Measurements from ENCODE around the gene IFT122.

IFT122 gene

DNA sequence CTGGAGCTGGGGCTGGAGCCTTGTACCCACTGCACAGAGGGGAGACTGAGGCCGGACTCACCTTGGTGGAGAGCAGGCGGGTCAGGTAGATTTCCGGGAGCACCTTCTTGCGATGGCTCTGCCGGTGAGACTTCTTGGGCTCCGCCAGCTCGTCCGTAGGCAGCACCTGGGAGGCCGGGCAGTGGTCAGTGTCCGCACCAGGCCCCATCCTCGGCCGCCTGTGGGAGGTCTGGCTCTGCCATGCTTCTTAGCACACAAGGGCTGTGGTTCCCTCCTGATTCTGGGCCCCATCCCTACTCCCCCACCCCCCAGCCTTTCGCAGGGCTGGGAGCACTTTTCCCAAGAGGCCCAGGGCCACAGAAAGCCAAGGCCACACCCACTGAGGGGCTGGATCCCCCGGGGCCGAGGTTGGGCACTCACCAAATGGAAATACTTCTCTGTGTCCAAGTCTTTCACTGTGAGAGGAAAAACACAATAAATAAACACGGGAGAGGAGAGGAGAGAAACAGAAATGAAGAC lies 120.3 kb downstream of the IFT122 start:
- no peak for DNase-seq (ENCODE audit: low read depth)
- no peak overlapping the region for H3K4me3 ChIP-seq (ENCODE audit: low read length)
- no peak for TF ChIP-seq CTCF (conservative IDR thresholded peaks at IDR 0.05; ENCODE audit: low read depth, low read length)

GRCh38 chr3:129560911-129561594 lies 121.0 kb downstream of the IFT122 start:
- peak; percentile 39 for DNase-seq (ENCODE audit: low read depth)
- H3K4me3 ChIP-seq (ENCODE audit: low read length) = no peak overlapping the region
- TF ChIP-seq CTCF (conservative IDR thresholded peaks at IDR 0.05; ENCODE audit: low read depth, low read length) = no peak

DNA sequence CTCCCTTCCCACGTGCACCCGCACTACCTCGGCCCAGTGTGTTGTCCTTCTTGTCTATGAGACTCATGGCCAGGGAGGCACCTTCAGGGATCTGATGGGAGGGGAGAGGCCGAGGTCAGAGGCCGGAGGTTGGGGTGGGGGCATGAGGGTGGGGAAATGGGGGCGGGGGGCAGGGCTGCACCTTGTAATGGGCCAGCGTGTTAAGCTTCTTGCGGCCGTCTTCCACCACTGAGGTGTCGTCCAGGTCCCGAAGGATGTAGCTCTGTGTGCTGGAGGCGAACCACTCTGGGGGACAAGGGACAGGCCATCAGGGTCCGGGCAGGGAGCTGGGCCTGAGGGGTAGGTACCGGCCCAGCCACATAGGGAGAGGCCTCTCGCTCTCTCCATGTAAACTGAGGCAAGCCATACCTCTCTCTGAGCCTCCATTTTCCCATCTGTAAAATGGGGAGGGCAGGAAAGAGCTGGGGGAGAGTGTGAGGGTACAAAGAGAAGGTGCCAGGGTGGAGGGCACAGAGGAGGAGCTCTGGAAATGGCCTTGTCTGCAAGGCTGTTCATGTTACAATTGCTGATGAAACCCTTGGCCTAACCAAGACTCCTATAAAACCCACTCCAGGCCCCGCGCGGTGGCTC lies 121.7 kb downstream of the IFT122 start:
- TF ChIP-seq CTCF (conservative IDR thresholded peaks at IDR 0.05; ENCODE audit: low read depth, low read length) = no peak
- no peak for DNase-seq (ENCODE audit: low read depth)
- no peak overlapping the region for H3K4me3 ChIP-seq (ENCODE audit: low read length)

- no peak for TF ChIP-seq CTCF (conservative IDR thresholded peaks at IDR 0.05; ENCODE audit: low read depth, low read length)
- no peak for DNase-seq (ENCODE audit: low read depth)
- no peak overlapping the region for H3K4me3 ChIP-seq (ENCODE audit: low read length)
Measured at GRCh38 chr3:129562803-129563202, 122.8 kb downstream of the IFT122 start.

DNA sequence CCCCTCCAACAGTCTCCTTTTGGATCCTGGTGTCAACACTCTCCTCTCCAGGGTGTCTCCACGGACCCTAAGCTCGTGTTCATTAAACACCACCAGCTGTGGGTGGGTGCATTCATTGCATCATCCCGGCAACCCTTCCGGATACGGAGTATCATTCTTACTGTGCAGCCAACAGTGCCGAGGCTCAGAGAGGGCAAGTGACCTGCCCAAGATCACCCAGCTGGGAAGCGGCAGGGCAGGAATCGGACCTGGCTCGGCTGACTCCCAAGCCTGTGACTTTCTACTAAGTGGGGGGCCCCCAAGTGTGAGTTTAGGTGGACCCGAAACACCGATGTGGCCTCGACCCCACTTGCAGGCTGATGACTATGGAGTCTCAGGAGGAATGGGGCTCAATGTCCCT lies 123.3 kb downstream of the IFT122 start:
- H3K4me3 ChIP-seq (ENCODE audit: low read length) = no peak overlapping the region
- DNase-seq (ENCODE audit: low read depth) = no peak
- TF ChIP-seq CTCF (conservative IDR thresholded peaks at IDR 0.05; ENCODE audit: low read depth, low read length) = no peak

DNA sequence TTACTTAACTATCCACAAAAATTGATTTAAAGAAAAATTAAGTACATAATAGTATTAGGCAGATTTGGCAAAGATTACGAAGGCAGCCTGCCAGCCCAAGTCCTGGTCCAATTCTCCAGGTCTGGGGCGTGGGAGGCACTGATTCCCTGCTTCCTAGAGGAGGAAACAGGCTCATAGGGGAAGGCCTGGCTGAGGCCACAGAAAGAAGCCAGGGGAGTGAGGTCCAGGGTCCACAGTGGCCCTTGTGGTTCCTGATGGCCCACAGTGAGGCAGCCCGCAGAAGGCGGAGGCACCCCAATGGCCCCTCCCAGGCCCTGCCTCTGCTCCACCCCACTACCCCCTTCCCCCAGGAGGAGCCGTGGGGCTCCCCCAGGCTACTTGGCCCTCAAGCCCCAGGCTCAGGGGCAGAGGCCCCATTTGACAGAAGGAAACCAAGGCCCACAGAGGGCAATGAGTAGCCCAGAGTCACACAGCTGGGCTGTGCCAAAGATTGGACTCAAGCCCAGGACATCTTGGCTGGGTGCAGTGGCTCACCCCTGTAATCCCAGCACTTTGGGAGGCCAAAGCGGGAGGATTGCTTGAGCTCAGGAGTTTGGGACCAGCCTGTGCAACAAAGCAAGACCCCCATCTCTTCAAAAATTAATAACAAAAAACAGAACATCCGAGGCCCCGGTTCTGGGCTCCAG lies 124.0 kb downstream of the IFT122 start:
- TF ChIP-seq CTCF (conservative IDR thresholded peaks at IDR 0.05; ENCODE audit: low read depth, low read length) = no peak
- no peak overlapping the region for H3K4me3 ChIP-seq (ENCODE audit: low read length)
- DNase-seq (ENCODE audit: low read depth) = no peak

Measured in retinal pigment epithelial cell (primary cell).